ENCODE data around the gene ELOVL5.

Gene ELOVL5

DNA sequence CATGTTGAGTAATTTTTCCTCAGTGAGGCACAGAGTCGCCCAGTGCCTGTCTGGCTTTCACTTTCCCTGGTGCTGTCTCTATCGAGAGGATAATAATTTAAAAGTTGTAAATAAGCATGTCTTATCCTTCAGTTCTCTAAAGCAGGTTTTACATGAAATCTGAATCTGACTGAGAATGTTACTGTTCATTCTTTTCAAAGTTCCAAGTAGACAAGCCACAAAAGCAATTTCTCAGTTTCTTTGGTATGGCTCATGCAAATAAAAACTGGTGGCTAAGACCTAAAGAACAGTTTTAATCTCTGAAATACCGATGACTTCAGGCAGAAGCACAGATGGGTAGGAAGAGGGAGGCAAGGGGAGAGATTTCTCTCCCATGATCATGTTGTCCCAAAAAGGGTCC, 112.5 kb downstream of the ELOVL5 start:
- DNase-seq: no peak

- DNase-seq: no peak
These were observed 113.2 kb downstream of the ELOVL5 start for GRCh38 chr6:53235508-53235907.

DNA sequence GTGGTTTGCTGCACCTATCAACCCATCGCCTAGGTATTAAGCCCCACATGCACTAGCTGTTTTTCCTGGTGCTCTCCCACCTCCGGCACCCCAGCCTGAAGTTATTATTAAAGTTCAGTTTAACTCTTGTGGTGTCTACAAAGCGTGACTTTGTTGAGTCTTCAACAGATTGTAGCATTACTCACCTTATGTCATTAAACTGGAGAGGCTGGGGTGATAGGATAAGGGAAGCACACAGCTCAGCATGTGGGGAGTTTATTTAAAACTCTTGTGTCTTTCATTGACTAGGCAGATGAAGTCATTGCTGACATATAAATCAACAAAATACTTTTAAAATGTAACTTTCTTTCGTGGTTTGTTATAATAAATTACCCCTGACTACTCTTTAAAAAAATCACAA, 115.4 kb downstream of the ELOVL5 start:
- DNase-seq: peak; percentile 30

GRCh38 chr6:53230775-53231467, 117.8 kb downstream of the ELOVL5 start:
- DNase-seq: no peak

DNA sequence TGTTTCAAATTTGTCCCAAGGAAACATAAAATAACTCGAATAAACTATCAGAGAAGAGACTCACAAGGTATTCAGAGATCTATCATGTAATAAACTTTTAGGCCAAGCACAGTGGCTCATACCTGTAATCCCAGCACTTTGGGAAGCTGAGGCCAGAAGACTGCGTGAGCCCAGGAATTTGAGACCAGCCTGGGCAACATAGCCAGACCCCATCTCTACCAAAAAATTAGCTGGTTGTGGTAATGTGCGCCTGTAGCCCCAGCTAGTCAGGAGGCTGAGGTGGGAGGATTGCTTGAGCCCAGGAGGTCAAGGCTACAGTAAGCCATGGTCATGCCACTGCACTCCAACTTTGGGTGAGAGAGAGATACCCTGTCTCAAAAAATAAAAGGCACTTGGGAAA, 120.9 kb downstream of the ELOVL5 start:
- DNase-seq: no peak

DNA sequence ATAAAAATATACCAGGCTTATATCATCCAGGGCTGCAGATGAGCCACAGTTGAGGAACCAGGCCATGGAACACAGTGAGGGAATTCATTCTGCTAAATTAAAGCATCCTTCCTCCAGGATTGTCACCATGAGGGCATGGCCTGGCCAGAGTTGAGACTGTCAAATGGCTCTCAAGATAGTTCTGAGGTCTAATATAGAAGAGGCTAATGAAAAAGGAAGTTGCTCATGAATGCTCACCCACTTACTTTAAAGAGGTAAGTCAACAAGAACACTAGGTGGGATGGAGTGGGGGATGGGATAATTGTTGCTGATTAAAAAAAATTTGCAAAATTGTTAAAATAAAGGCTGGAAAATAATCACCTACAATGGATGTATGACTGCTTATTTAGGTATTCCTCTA, 128.1 kb downstream of the ELOVL5 start:
- no peak for DNase-seq

All from fibroblast of upper back skin (primary cell).